Transverse colon (tissue), 4 donors: ENCODE measurements around the gene GABRG2. TPM values are rescaled to one million over a fixed set of nuclear protein-coding genes. Genes with fewer than 3 reads are reported as not detected.

Experiments
- DNase-seq: peaks from one replicate; pipeline ENCODE4 v3.0.0-alpha.2; 2019
- H3K27ac ChIP-seq, 4 donors: fragments of 200-600 bp; sonication (generic); 2 replicates each; pipeline ENCODE4 v1.5.1; 2016 to 2018; ENCODE audit warnings: inconsistent platforms in 4 of 4
- H3K27me3 ChIP-seq: fragments of 200-600 bp; sonication (generic); 2 replicates; pipeline ENCODE4 v1.5.1; 2017; ENCODE audit warnings: inconsistent platforms
- H3K36me3 ChIP-seq, 4 donors: fragments of 200-600 bp; sonication (generic); 2 replicates each; pipeline ENCODE4 v1.5.1; 2017 to 2019; ENCODE audit warnings: inconsistent platforms in 4 of 4
- H3K4me1 ChIP-seq, 4 donors: fragments of 200-600 bp; sonication (generic); 2 replicates each; pipeline ENCODE4 v1.5.1; 2017 to 2020; ENCODE audit warnings: inconsistent platforms in 4 of 4
- H3K4me3 ChIP-seq, 4 donors: fragments of 200-600 bp; sonication (generic); 1 replicate in 1 of 4; 2 replicates in 3 of 4; pipeline versions ENCODE4 v1.5.1 to v1.6.1; 2017 to 2019; ENCODE audit warnings: inconsistent platforms in 4 of 4
- H3K9me3 ChIP-seq, 2 donors: fragments of 200-600 bp; sonication (generic); 2 replicates each; pipeline ENCODE4 v1.5.1; 2017 to 2019; ENCODE audit warnings: inconsistent platforms in 2 of 2
- CTCF ChIP-seq, 5 experiments: fragments of 200-600 bp in 3 of 5; fragments of 450-650 bp in 2 of 5; sonication (generic) in 3 of 5; IDR thresholded peaks; 1 replicate in 2 of 5; 2 replicates in 3 of 5; pipeline ENCODE4 v1.5.1; 2016 to 2017; ENCODE audit warnings: antibody characterized with exemption in 5 of 5, inconsistent platforms in 3 of 5, mild to moderate bottlenecking in 2 of 5, moderate library complexity in 1 of 5
- EP300 ChIP-seq: sonication (generic); formaldehyde crosslinking; IDR thresholded peaks from one replicate; pipeline ENCODE4 v1.6.1; 2017; ENCODE audit warnings: antibody characterized with exemption, low read depth
- POLR2A ChIP-seq: fragments of 450-650 bp; IDR thresholded peaks from one replicate; pipeline ENCODE4 v1.6.1; 2016; ENCODE audit warnings: antibody characterized with exemption, mild to moderate bottlenecking, moderate library complexity
- POLR2AphosphoS5 ChIP-seq, 3 donors: sonication (generic); formaldehyde crosslinking; IDR thresholded peaks; one replicate each; pipeline ENCODE4 v1.6.1; 2016; ENCODE audit warnings: antibody characterized with exemption in 3 of 3
- WGBS, 2 donors: methylation state at CpG; one replicate each; pipeline ENCODE4 v1.1.5; 2018; ENCODE audit warnings: low coverage in 1 of 2; 5-methylcytosine and 5-hydroxymethylcytosine counted together
- in situ Hi-C, 4 donors: fragments of 200-750 bp; cut with MboI; loops; one replicate each; pipeline versions ENCODE4 v1.15.0 to v1.15.1; 2017; ENCODE audit warnings: low sequenced_read_pairs in 3 of 4, low pct_ligation_motif_present in 1 of 4, low pct_unique_long_range_greater_than_20kb in 1 of 4
- intact Hi-C: fragments of 100-400 bp; cut with DNase I; formaldehyde crosslinking; loops from one replicate; pipeline ENCODE4 v1.15.1; 2023; ENCODE audit warnings: low total_unique reads
- total RNA-seq, 4 donors: library from RNA; depleted of rRNA; stranded (reverse); fragments of >200 nt; gene quantifications; one replicate each; pipeline ENCODE4 v1.1.0, GENCODE V29; 2016

The GABRG2 gene
- total RNA-seq, 4 donors from 2014 or later: 0.27 to 0.48 TPM; not detected in 2

- no peak for TF ChIP-seq CTCF (IDR thresholded peaks at IDR 0.05)
- no peak for TF ChIP-seq EP300
- no peak for TF ChIP-seq POLR2A
- no peak for TF ChIP-seq POLR2AphosphoS5 (IDR thresholded peaks at IDR 0.05)
- WGBS, 2 donors: 78 to 100% methylated on average over 1 to 5 of the region's 5 CpGs
- Histone ChIP-seq H3K36me3 (no peaks in the 10 kb centered on the region), H3K27ac (no peak overlapping the region), H3K27me3 (no peaks in the 10 kb centered on the region), H3K9me3 (no peaks in the 10 kb centered on the region), H3K4me1 (no peaks in the 10 kb centered on the region), H3K4me3 (no peak overlapping the region)
- no peak for DNase-seq
- in situ Hi-C loops: no loop called here
- intact Hi-C loops: loop anchor here (2.0 kb wide), 1 partner anchor 59 kb away; no protein-coding TSS in a partner anchor
These were observed 122.1 kb downstream of the GABRG2 start for GRCh38 chr5:162189719-162190118.

- in situ Hi-C loops: no loop called here
These were observed 125.4 kb downstream of the GABRG2 start for GRCh38 chr5:162193012-162193411.

GRCh38 chr5:162196351-162196750 lies 128.8 kb downstream of the GABRG2 start:
- Histone ChIP-seq H3K4me3 (no peak overlapping the region), H3K27ac (no peak overlapping the region), H3K27me3 (no peaks in the 10 kb centered on the region), H3K4me1 (no peaks in the 10 kb centered on the region), H3K36me3 (no peaks in the 10 kb centered on the region), H3K9me3 (no peaks in the 10 kb centered on the region)
- TF ChIP-seq EP300 (no peak), CTCF (IDR thresholded peaks at IDR 0.05) (no peak), POLR2AphosphoS5 (IDR thresholded peaks at IDR 0.05) (no peak), POLR2A (no peak)
- in situ Hi-C loops: no loop called here
- intact Hi-C loops: no loop called here
- 66 to 78% methylated on average over 1 of the region's 1 CpG for WGBS, 2 donors
- no peak for DNase-seq

More at GRCh38 chr5:162193012-162193411, 125.4 kb downstream of the GABRG2 start:
- no peaks in the 10 kb centered on the region for H3K4me1 ChIP-seq
- H3K9me3 ChIP-seq: no peaks in the 10 kb centered on the region
- no peak for DNase-seq
- no peak for TF ChIP-seq POLR2AphosphoS5 (IDR thresholded peaks at IDR 0.05)
- H3K4me3 ChIP-seq: no peak overlapping the region
- H3K36me3 ChIP-seq: no peaks in the 10 kb centered on the region
- H3K27me3 ChIP-seq: no peaks in the 10 kb centered on the region
- intact Hi-C loops: no loop called here
- H3K27ac ChIP-seq: no peak overlapping the region
- WGBS, 2 donors: 75 to 87% methylated on average over 4 to 6 of the region's 6 CpGs

GRCh38 chr5:162202285-162202880 lies 134.8 kb downstream of the GABRG2 start:
- intact Hi-C loops: no loop called here
- no peak for DNase-seq
- Histone ChIP-seq H3K4me3 (no peak overlapping the region), H3K27me3 (no peaks in the 10 kb centered on the region), H3K27ac (no peak overlapping the region), H3K9me3 (no peaks in the 10 kb centered on the region), H3K4me1 (no peaks in the 10 kb centered on the region), H3K36me3 (no peaks in the 10 kb centered on the region)
- in situ Hi-C loops: no loop called here
- no peak for TF ChIP-seq EP300
- no peak for TF ChIP-seq POLR2AphosphoS5 (IDR thresholded peaks at IDR 0.05)
- no peak for TF ChIP-seq POLR2A
- TF ChIP-seq CTCF (IDR thresholded peaks at IDR 0.05): no peak
- 60 to 67% methylated on average over 1 of the region's 1 CpG for WGBS, 2 donors

Other genes starting within 250 kb of the GABRG2 start
- 1 to 10 TPM in 1 of 4 donors, not detected in 3; 7.9 TPM for gene GABRA1, start 219.7 kb upstream of the GABRG2 start, total RNA-seq